DOHH2 (cell line): ENCODE data around the gene ADGRG7.

ENCODE experiments used
- H3F3A ChIP-seq: fragments of 200-600 bp; sonication (generic), shearing (Covaris generic); 2 replicates; pipeline ENCODE4 v1.6.0; 2016; ENCODE audit warnings: antibody characterized with exemption, mild to moderate bottlenecking; ENCODE audit not compliant: control insufficient read depth, insufficient read depth
- H3K27ac ChIP-seq: fragments of 200-600 bp; sonication (generic); 2 replicates; pipeline ENCODE4 v1.5.1; 2014; ENCODE audit warnings: low read depth, mild to moderate bottlenecking, low read length, moderate library complexity
- H3K27me3 ChIP-seq: fragments of 200-600 bp; sonication (generic); 2 replicates; pipeline ENCODE4 v1.6.1; 2014; ENCODE audit warnings: mild to moderate bottlenecking, low read length, mixed read lengths; ENCODE audit not compliant: control insufficient read depth
- H3K36me3 ChIP-seq: fragments of 200-600 bp; sonication (generic); 2 replicates; pipeline ENCODE4 v1.6.1; 2014; ENCODE audit warnings: mild to moderate bottlenecking, low read length, moderate library complexity, mixed read lengths; ENCODE audit not compliant: control insufficient read depth
- H3K4me1 ChIP-seq: fragments of 200-600 bp; sonication (generic); 2 replicates; pipeline ENCODE4 v1.6.1; 2014; ENCODE audit warnings: mild to moderate bottlenecking, low read length, mixed read lengths; ENCODE audit not compliant: control insufficient read depth
- H3K4me2 ChIP-seq: fragments of 200-600 bp; sonication (generic); 2 replicates; pipeline ENCODE4 v1.6.0; 2014; ENCODE audit warnings: mild to moderate bottlenecking, low read length, moderate library complexity
- H3K4me3 ChIP-seq: fragments of 200-600 bp; sonication (generic); 2 replicates; pipeline ENCODE4 v1.5.1; 2014; ENCODE audit warnings: mild to moderate bottlenecking, low read length, mixed read lengths
- H3K79me2 ChIP-seq: fragments of 200-600 bp; sonication (generic); 2 replicates; pipeline ENCODE4 v1.6.1; 2014; ENCODE audit warnings: mild to moderate bottlenecking, low read length, mixed read lengths; ENCODE audit not compliant: control insufficient read depth
- H3K9me2 ChIP-seq: fragments of 200-600 bp; sonication (generic); replicated peaks from 2 replicates; pipeline ENCODE4 v1.6.1; 2014; ENCODE audit warnings: mild to moderate bottlenecking, low read length, mixed read lengths; ENCODE audit not compliant: control insufficient read depth
- H3K9me3 ChIP-seq: fragments of 200-600 bp; sonication (generic); 2 replicates; pipeline ENCODE4 v1.6.1; 2014; ENCODE audit warnings: antibody characterized with exemption, low read length, mixed read lengths; ENCODE audit not compliant: control insufficient read depth, insufficient read depth
- H4K20me1 ChIP-seq: fragments of 200-600 bp; sonication (generic); 2 replicates; pipeline ENCODE4 v1.6.0; 2014; ENCODE audit warnings: low read depth, mild to moderate bottlenecking, antibody characterized with exemption, low read length, moderate library complexity; ENCODE audit not compliant: control insufficient read depth, insufficient read depth
- EZH2phosphoT487 ChIP-seq: fragments of 200-600 bp; sonication (generic); IDR thresholded peaks from 2 replicates; pipeline ENCODE4 v1.6.1; 2017; ENCODE audit warnings: borderline replicate concordance, mild to moderate bottlenecking, antibody characterized with exemption, low read length, moderate library complexity, mixed read lengths
- TF ChIP-seq, protein P1 (sequence below): fragments of 200-600 bp; sonication (generic); IDR thresholded peaks from one replicate; pipeline ENCODE4 v1.5.1; 2014; ENCODE audit warnings: antibody characterized with exemption, mild to moderate bottlenecking, low read depth, low read length; ENCODE audit not compliant: poor library complexity, severe bottlenecking

Gene ADGRG7

DNA sequence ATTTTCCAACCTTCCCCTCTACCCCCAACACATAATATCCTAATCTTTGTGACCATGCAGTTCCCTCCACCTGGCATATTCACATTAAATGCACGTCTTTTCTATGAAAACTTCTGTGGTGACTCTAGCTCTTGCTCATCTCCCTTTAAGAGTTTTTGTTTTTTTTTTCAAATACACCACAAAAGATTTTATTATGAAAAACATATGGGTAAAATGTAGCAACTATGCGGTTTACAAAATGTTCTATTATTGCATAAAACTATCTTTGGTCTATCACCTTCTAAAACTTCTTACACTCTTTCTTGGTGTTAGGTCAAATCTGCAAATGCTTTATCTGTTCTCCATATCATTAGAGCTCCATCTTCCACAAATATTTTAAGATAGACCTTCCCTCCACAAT lies 38.6 kb upstream of the ADGRG7 start:
- Histone ChIP-seq H3K27ac (no peak overlapping the region), H3K4me1 (no peaks in the 10 kb centered on the region), H3K27me3 (no peaks in the 10 kb centered on the region), H3F3A (no peaks in the 10 kb centered on the region), H3K9me3 (no peaks in the 10 kb centered on the region), H3K9me2 (no peaks in the 10 kb centered on the region), H4K20me1 (no peaks in the 10 kb centered on the region), H3K4me2 (no peak overlapping the region), H3K36me3 (no peaks in the 10 kb centered on the region), H3K79me2 (no peaks in the 10 kb centered on the region), H3K4me3 (no peak overlapping the region)
- no peak for TF ChIP-seq EZH2phosphoT487
- TF ChIP-seq, protein P1, sequence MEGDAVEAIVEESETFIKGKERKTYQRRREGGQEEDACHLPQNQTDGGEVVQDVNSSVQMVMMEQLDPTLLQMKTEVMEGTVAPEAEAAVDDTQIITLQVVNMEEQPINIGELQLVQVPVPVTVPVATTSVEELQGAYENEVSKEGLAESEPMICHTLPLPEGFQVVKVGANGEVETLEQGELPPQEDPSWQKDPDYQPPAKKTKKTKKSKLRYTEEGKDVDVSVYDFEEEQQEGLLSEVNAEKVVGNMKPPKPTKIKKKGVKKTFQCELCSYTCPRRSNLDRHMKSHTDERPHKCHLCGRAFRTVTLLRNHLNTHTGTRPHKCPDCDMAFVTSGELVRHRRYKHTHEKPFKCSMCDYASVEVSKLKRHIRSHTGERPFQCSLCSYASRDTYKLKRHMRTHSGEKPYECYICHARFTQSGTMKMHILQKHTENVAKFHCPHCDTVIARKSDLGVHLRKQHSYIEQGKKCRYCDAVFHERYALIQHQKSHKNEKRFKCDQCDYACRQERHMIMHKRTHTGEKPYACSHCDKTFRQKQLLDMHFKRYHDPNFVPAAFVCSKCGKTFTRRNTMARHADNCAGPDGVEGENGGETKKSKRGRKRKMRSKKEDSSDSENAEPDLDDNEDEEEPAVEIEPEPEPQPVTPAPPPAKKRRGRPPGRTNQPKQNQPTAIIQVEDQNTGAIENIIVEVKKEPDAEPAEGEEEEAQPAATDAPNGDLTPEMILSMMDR: no peak

DNA sequence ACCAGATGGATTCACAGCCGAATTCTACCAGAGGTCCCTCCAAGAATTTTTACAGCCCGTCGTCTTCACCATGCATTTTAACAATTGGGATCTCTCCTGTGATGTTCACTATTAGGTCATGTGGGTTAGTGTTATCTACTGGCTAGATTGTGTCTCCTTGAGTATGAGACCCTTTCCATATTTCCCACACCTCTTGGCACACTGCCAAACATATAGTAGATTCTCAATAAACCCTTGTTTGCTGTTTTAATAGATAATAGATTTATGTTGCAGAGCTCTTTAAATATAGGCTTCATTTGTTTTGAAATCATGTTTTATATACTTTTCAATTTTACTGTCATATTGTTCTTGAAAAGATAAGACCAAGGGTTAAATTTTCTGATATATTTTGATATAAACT lies 34.9 kb upstream of the ADGRG7 start:
- Histone ChIP-seq H3K4me1 (no peaks in the 10 kb centered on the region), H3K36me3 (no peaks in the 10 kb centered on the region), H3K79me2 (no peaks in the 10 kb centered on the region), H3K27ac (no peak overlapping the region), H3K4me3 (no peak overlapping the region), H4K20me1 (no peaks in the 10 kb centered on the region), H3K9me3 (no peaks in the 10 kb centered on the region), H3K9me2 (no peaks in the 10 kb centered on the region), H3K4me2 (no peak overlapping the region), H3F3A (no peaks in the 10 kb centered on the region), H3K27me3 (no peaks in the 10 kb centered on the region)
- TF ChIP-seq EZH2phosphoT487: no peak
- TF ChIP-seq, protein P1: no peak

DNA sequence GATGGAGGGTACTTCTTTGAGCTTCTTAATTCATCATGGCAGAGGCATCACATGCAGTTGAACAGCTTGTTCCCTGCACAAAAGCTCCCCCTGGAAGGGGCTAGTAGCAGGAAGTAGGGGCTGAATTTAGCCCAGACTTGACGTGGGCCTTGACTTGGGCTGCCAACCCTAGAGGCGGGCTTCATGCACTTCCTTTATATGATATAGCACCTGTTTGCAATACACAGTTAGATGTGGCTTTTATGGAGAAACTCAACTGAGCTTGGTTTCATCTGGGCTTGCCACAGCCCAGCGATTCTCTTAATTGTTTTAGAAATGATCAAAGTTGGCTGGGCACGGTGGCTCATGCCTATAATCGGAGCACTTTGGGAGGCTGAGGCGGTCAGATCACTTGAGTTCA lies 33.7 kb upstream of the ADGRG7 start:
- H3K4me3 ChIP-seq: no peak overlapping the region
- no peaks in the 10 kb centered on the region for H3K27me3 ChIP-seq
- no peaks in the 10 kb centered on the region for H4K20me1 ChIP-seq
- no peaks in the 10 kb centered on the region for H3K79me2 ChIP-seq
- no peak overlapping the region for H3K27ac ChIP-seq
- H3K36me3 ChIP-seq: no peaks in the 10 kb centered on the region
- TF ChIP-seq, protein P1: no peak
- TF ChIP-seq EZH2phosphoT487: no peak
- H3K4me1 ChIP-seq: no peaks in the 10 kb centered on the region
- no peaks in the 10 kb centered on the region for H3K9me2 ChIP-seq
- no peak overlapping the region for H3K4me2 ChIP-seq
- H3F3A ChIP-seq: no peaks in the 10 kb centered on the region
- H3K9me3 ChIP-seq: no peaks in the 10 kb centered on the region
